ENCODE results near the gene PDE8B. TPM values are rescaled to one million over a fixed set of nuclear protein-coding genes. Genes with fewer than 3 reads are reported as not detected.

Gene PDE8B
- total RNA-seq, 1 experiment from 2014 or later, result 0.17 TPM

DNA sequence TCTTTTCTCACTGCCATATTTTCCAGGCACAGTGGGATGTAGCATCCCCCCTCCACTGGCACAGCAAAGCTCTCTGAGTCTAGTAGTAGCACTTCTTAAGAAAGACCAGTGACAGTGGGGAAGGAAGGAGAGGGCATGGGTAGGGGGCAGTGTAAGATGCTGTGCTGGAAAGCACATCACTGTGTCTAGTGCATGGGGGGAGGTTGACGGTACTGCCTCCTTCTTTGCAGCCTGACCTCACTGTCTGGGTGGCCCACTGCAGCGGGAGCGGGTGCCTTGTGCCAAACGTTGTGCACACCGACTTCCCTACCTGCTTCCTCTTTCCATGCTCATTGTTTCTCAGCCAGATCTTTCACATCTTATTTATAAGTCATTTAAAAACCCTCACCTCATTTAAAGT, 91.8 kb downstream of the PDE8B start:
- Histone ChIP-seq H3K4me2 (ENCODE audit: low read length) (no peak overlapping the region), H3K9me2 (ENCODE audit: insufficient read depth) (no peaks in the 10 kb centered on the region), H3K4me1 (ENCODE audit: control insufficient read depth in 1 of 2, insufficient read depth in 2 of 2, low read length in 2 of 2) (no peaks in the 10 kb centered on the region), H3K27me3 (ENCODE audit: insufficient read depth, low read length) (no peaks in the 10 kb centered on the region), H2AFZ (ENCODE audit: low read depth, low read length, poor library complexity, severe bottlenecking) (no peak overlapping the region), H4K20me1 (ENCODE audit: insufficient read depth) (no peaks in the 10 kb centered on the region), H3K9ac (ENCODE audit: low read length) (no peak overlapping the region), H3K79me2 (ENCODE audit: insufficient read depth, low read length) (no peaks in the 10 kb centered on the region), H3K9me3 (ENCODE audit: control insufficient read depth in 1 of 2, insufficient read depth in 1 of 2, low read depth in 1 of 2, low read length in 2 of 2) (no peaks in the 10 kb centered on the region), H3K27ac (ENCODE audit: low read depth, low read length) (no peak overlapping the region), H3K4me3 (replicated peaks in 1 of 2; ENCODE audit: low read depth in 1 of 2, low read length in 2 of 2) (no peak overlapping the region), H3K36me3 (ENCODE audit: control insufficient read depth in 1 of 2, insufficient read depth in 2 of 2, low read length in 2 of 2) (no peaks in the 10 kb centered on the region)
- TF ChIP-seq, protein P1, sequence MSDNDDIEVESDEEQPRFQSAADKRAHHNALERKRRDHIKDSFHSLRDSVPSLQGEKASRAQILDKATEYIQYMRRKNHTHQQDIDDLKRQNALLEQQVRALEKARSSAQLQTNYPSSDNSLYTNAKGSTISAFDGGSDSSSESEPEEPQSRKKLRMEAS (IDR thresholded peaks at IDR 0.05), result no peak
- TF ChIP-seq, protein P2, sequence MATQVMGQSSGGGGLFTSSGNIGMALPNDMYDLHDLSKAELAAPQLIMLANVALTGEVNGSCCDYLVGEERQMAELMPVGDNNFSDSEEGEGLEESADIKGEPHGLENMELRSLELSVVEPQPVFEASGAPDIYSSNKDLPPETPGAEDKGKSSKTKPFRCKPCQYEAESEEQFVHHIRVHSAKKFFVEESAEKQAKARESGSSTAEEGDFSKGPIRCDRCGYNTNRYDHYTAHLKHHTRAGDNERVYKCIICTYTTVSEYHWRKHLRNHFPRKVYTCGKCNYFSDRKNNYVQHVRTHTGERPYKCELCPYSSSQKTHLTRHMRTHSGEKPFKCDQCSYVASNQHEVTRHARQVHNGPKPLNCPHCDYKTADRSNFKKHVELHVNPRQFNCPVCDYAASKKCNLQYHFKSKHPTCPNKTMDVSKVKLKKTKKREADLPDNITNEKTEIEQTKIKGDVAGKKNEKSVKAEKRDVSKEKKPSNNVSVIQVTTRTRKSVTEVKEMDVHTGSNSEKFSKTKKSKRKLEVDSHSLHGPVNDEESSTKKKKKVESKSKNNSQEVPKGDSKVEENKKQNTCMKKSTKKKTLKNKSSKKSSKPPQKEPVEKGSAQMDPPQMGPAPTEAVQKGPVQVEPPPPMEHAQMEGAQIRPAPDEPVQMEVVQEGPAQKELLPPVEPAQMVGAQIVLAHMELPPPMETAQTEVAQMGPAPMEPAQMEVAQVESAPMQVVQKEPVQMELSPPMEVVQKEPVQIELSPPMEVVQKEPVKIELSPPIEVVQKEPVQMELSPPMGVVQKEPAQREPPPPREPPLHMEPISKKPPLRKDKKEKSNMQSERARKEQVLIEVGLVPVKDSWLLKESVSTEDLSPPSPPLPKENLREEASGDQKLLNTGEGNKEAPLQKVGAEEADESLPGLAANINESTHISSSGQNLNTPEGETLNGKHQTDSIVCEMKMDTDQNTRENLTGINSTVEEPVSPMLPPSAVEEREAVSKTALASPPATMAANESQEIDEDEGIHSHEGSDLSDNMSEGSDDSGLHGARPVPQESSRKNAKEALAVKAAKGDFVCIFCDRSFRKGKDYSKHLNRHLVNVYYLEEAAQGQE (IDR thresholded peaks at IDR 0.05; ENCODE audit: low read depth), result no peak
- no peak for TF ChIP-seq TCF7L2 (IDR thresholded peaks at IDR 0.05; ENCODE audit: borderline replicate concordance, extremely low read depth, insufficient read depth, insufficient read length)
- TF ChIP-seq CBX3 (IDR thresholded peaks at IDR 0.05; ENCODE audit: low read depth), result no peak
- RAD21 ChIA-PET (ENCODE audit: low non-redundant PET in 1 of 2, low total read pairs in 2 of 2, uncharacterized antibody in 2 of 2, unreplicated experiment in 2 of 2), result no interaction called here
- CTCF ChIA-PET, result no interaction called here
- POLR2A ChIA-PET, result no interaction called here
- no TSS peak for BruUV-seq (replicated peaks)
- intact Hi-C loops (cut with micrococcal nuclease), result no loop called here
- ATAC-seq (no peak), DNase-seq (ENCODE audit: low read depth, low spot score) (no peak)

DNA sequence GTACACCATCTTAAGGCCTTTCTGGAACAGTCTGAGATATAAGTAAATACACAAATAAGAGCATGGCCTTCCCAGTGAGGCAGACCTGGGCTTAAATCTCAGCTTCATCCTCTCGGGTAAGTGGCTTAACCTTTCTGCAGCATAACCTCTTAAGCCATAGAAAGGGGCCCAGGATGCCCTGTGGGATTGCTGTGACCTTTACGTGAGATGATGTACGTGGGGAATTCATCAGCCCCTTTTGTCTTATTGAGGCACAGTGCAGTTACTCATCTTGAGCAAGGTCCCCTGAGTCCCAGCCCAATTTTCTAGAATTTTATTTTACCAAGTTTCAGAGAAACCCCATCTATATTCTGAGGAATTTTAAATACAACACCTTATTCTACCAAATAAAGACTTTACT, 92.2 kb downstream of the PDE8B start:
- POLR2A ChIA-PET, result no interaction called here
- H3K36me3 ChIP-seq (ENCODE audit: control insufficient read depth in 1 of 2, insufficient read depth in 2 of 2, low read length in 2 of 2), result no peaks in the 10 kb centered on the region
- ATAC-seq (no peak), DNase-seq (ENCODE audit: low read depth, low spot score) (no peak)
- H3K9me3 ChIP-seq (ENCODE audit: control insufficient read depth in 1 of 2, insufficient read depth in 1 of 2, low read depth in 1 of 2, low read length in 2 of 2), result no peaks in the 10 kb centered on the region
- no TSS peak for BruUV-seq (replicated peaks)
- no peak overlapping the region for H2AFZ ChIP-seq (ENCODE audit: low read depth, low read length, poor library complexity, severe bottlenecking)
- no peak overlapping the region for H3K9ac ChIP-seq (ENCODE audit: low read length)
- RAD21 ChIA-PET (ENCODE audit: low non-redundant PET in 1 of 2, low total read pairs in 2 of 2, uncharacterized antibody in 2 of 2, unreplicated experiment in 2 of 2), result no interaction called here
- no peak overlapping the region for H3K27ac ChIP-seq (ENCODE audit: low read depth, low read length)
- intact Hi-C loops (cut with micrococcal nuclease), result no loop called here
- H4K20me1 ChIP-seq (ENCODE audit: insufficient read depth), result no peaks in the 10 kb centered on the region
- H3K27me3 ChIP-seq (ENCODE audit: insufficient read depth, low read length), result no peaks in the 10 kb centered on the region
- H3K79me2 ChIP-seq (ENCODE audit: insufficient read depth, low read length), result no peaks in the 10 kb centered on the region
- no peak overlapping the region for H3K4me3 ChIP-seq (replicated peaks in 1 of 2; ENCODE audit: low read depth in 1 of 2, low read length in 2 of 2)
- CTCF ChIA-PET, result no interaction called here
- H3K4me1 ChIP-seq (ENCODE audit: control insufficient read depth in 1 of 2, insufficient read depth in 2 of 2, low read length in 2 of 2), result no peaks in the 10 kb centered on the region
- H3K4me2 ChIP-seq (ENCODE audit: low read length), result no peak overlapping the region
- H3K9me2 ChIP-seq (ENCODE audit: insufficient read depth), result no peaks in the 10 kb centered on the region
- no peak for TF ChIP-seq CEBPB (IDR thresholded peaks at IDR 0.05; ENCODE audit: low read depth)
- TF ChIP-seq EGR1 (IDR thresholded peaks at IDR 0.05; ENCODE audit: low read depth), result no peak
- TF ChIP-seq, protein P3, sequence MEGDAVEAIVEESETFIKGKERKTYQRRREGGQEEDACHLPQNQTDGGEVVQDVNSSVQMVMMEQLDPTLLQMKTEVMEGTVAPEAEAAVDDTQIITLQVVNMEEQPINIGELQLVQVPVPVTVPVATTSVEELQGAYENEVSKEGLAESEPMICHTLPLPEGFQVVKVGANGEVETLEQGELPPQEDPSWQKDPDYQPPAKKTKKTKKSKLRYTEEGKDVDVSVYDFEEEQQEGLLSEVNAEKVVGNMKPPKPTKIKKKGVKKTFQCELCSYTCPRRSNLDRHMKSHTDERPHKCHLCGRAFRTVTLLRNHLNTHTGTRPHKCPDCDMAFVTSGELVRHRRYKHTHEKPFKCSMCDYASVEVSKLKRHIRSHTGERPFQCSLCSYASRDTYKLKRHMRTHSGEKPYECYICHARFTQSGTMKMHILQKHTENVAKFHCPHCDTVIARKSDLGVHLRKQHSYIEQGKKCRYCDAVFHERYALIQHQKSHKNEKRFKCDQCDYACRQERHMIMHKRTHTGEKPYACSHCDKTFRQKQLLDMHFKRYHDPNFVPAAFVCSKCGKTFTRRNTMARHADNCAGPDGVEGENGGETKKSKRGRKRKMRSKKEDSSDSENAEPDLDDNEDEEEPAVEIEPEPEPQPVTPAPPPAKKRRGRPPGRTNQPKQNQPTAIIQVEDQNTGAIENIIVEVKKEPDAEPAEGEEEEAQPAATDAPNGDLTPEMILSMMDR (IDR thresholded peaks at IDR 0.05 in 2 of 3, conservative IDR thresholded peaks at IDR 0.05 in 1 of 3; ENCODE audit: borderline replicate concordance in 1 of 3, insufficient read depth in 1 of 3, low read depth in 2 of 3, low read length in 2 of 3), result no peak
- TF ChIP-seq ELF1 (IDR thresholded peaks at IDR 0.05; ENCODE audit: borderline replicate concordance, low read depth), result no peak
- TF ChIP-seq, protein P4, sequence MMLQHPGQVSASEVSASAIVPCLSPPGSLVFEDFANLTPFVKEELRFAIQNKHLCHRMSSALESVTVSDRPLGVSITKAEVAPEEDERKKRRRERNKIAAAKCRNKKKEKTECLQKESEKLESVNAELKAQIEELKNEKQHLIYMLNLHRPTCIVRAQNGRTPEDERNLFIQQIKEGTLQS (IDR thresholded peaks at IDR 0.05), result no peak
- no peak for TF ChIP-seq ZNF274 (IDR thresholded peaks at IDR 0.05; ENCODE audit: low read depth, low read length)
- TF ChIP-seq ZFX (IDR thresholded peaks at IDR 0.05), result no peak
- no peak for TF ChIP-seq TCF7L2 (IDR thresholded peaks at IDR 0.05; ENCODE audit: borderline replicate concordance, extremely low read depth, insufficient read depth, insufficient read length)
- TF ChIP-seq SRF (IDR thresholded peaks at IDR 0.05; ENCODE audit: low read depth), result no peak
- TF ChIP-seq RAD21 (IDR thresholded peaks at IDR 0.05; ENCODE audit: low read depth), result no peak
- no peak for TF ChIP-seq CBX3 (IDR thresholded peaks at IDR 0.05; ENCODE audit: low read depth)
- TF ChIP-seq FOSL1 (IDR thresholded peaks at IDR 0.05; ENCODE audit: low read depth), result no peak

Data from HCT116 (cell line).